WERI-Rb-1 (cell line): Measurements from ENCODE around the gene BCL2L14.

Experiments
- DNase-seq: peaks from one replicate; pipeline ENCODE4 v3.0.0-alpha.2; 2020
- H3K27ac ChIP-seq: fragments of 250-450 bp; sonication (Bioruptor Pico); 2 replicates; pipeline ENCODE4 v1.5.1; 2020; ENCODE audit warnings: mild to moderate bottlenecking, moderate library complexity
- H3K27me3 ChIP-seq: fragments of 250-450 bp; sonication (Bioruptor Pico); 2 replicates; pipeline ENCODE4 v1.5.1; 2021; ENCODE audit warnings: mild to moderate bottlenecking, low read depth, moderate library complexity; ENCODE audit not compliant: insufficient read depth, severe bottlenecking
- H3K36me3 ChIP-seq: fragments of 250-450 bp; sonication (Bioruptor Pico); 2 replicates; pipeline ENCODE4 v1.5.1; 2020; ENCODE audit warnings: mild to moderate bottlenecking, moderate library complexity
- H3K4me3 ChIP-seq: 2 replicates; pipeline ENCODE4 v1.5.1; 2011; ENCODE audit warnings: low read depth, mild to moderate bottlenecking, control low read depth, low read length
- H3K9me3 ChIP-seq: fragments of 250-450 bp; sonication (Bioruptor Pico); 2 replicates; pipeline ENCODE4 v1.5.1; 2021; ENCODE audit warnings: mild to moderate bottlenecking, moderate library complexity; ENCODE audit not compliant: severe bottlenecking
- TF ChIP-seq, protein P1 (sequence below): IDR thresholded peaks from 2 replicates; pipeline ENCODE4 v1.5.1; 2011; ENCODE audit warnings: low read depth, mild to moderate bottlenecking, control low read depth, inconsistent platforms, low read length

Gene BCL2L14

DNA sequence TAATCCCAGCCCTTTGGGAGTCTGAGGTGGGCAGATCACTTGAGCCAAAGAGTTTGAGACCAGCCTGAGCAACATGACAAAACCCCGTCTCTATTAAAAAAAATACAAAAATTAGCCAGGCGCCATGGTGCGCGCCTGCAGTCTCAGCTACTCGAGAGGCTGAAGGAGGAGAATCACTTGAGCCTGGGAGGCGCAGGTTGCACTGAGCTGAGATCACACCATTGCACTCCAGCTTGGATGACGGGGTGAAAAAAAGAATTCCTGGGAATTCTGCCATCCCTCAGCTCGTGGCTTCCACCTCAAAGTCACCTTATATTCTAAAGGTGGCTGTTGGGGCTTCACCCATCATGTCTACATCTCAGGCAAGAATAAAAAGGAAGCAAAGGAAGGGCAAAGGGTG is 12.9 kb downstream of the BCL2L14 start:
- TF ChIP-seq, protein P1, sequence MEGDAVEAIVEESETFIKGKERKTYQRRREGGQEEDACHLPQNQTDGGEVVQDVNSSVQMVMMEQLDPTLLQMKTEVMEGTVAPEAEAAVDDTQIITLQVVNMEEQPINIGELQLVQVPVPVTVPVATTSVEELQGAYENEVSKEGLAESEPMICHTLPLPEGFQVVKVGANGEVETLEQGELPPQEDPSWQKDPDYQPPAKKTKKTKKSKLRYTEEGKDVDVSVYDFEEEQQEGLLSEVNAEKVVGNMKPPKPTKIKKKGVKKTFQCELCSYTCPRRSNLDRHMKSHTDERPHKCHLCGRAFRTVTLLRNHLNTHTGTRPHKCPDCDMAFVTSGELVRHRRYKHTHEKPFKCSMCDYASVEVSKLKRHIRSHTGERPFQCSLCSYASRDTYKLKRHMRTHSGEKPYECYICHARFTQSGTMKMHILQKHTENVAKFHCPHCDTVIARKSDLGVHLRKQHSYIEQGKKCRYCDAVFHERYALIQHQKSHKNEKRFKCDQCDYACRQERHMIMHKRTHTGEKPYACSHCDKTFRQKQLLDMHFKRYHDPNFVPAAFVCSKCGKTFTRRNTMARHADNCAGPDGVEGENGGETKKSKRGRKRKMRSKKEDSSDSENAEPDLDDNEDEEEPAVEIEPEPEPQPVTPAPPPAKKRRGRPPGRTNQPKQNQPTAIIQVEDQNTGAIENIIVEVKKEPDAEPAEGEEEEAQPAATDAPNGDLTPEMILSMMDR = no peak
- no peaks in the 10 kb centered on the region for H3K36me3 ChIP-seq

DNA sequence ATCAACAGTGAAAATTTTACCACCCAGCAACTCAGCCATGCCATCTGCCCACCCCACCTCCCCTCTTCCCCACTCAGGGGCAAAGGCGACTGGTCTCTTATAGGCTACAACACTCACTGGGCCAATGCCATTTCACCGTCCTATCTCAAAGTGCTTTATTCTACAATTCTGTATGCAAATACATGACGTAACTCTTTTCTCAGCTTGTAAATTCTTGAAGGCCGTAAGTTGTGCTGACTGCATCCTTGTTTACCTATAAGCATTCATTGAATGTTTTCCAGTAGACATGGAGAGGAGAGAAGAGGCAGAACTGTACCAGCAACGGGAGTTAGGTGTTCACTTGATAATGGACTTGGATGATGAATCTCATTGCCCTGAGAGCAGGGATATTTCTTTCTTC is 15.6 kb downstream of the BCL2L14 start:
- Histone ChIP-seq H3K27ac (no peak overlapping the region), H3K27me3 (no peaks in the 10 kb centered on the region), H3K4me3 (no peak overlapping the region), H3K9me3 (no peaks in the 10 kb centered on the region), H3K36me3 (no peaks in the 10 kb centered on the region)
- TF ChIP-seq, protein P1 = no peak
- DNase-seq = no peak

More for the DNA sequence above, 12.9 kb downstream of the BCL2L14 start:
- H3K27me3 ChIP-seq = no peaks in the 10 kb centered on the region
- H3K9me3 ChIP-seq = no peaks in the 10 kb centered on the region
- H3K4me3 ChIP-seq = no peak overlapping the region
- no peak for DNase-seq
- H3K27ac ChIP-seq = no peak overlapping the region

DNA sequence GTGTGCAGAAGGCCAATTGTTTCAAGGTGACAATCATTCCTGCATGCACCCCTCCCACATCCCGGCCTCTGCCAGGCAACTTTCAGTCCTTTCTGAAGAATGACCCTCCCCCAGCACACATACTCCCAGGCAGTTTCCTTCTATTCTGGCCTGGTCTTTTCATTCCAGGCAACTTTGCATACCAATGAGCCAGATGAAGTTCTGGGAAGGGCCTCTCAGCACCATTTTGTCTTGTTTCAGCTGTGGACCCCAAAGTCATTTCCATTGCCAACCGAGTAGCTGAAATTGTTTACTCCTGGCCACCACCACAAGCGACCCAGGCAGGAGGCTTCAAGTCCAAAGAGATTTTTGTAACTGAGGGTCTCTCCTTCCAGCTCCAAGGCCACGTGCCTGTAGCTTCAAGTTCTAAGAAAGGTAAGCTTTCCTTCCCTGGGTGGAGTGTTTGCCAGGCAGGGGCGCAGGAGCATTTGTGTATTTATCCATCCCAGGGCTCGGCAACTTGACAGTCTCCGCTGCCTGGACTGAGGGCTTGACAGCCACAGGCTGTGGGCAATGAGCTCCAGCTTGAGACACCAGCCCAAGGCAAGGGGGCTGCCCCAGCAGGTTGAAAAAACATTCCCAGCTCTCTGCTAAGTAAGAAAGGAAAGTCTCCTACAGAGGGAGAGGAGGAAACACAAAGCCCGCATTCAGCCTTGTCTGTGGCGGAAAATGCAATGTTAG is 16.4 kb downstream of the BCL2L14 start:
- Histone ChIP-seq H3K4me3 (no peak overlapping the region), H3K27me3 (no peaks in the 10 kb centered on the region), H3K36me3 (no peaks in the 10 kb centered on the region), H3K9me3 (no peaks in the 10 kb centered on the region), H3K27ac (no peak overlapping the region)
- DNase-seq = no peak
- TF ChIP-seq, protein P1 = no peak

DNA sequence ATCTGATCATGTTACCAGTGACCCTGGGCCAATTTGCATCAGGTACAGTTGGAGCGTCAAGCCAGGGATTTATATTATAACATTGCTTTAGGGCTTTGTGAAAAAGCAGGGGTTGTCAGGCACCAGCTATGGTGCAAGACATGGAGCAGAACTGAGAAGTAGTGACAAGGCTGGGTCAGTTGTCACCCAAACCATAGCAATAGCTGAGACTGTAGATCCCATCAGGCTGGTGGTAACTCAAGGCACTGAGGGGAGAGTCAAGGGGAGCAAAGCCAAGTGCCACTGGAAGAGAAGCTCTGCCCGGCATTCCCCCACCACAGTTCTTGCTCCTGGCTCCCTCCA is 16.9 kb downstream of the BCL2L14 start:
- Histone ChIP-seq H3K27ac (no peak overlapping the region), H3K27me3 (no peaks in the 10 kb centered on the region), H3K9me3 (no peaks in the 10 kb centered on the region), H3K36me3 (no peaks in the 10 kb centered on the region), H3K4me3 (no peak overlapping the region)
- TF ChIP-seq, protein P1 = no peak
- DNase-seq = no peak

DNA sequence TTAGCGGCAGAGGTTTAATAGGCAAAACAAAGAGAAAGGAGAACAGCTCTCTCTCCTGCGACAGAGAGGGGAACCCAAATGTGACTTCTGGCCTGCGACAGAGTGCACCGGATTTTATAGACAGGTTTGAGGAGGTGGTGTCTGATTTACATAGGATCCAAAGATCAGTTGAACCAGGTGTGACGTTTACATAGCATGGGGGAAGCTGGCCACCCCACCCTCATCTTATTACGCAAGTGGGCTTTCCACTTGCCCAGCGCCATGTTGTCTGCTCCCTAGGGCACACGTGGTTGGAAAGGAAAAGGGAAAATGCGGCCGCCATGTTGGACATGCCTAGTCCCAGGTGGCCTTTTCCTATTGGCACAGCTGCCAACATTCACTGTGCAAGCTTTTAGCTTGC is 17.4 kb downstream of the BCL2L14 start:
- Histone ChIP-seq H3K27me3 (no peaks in the 10 kb centered on the region), H3K36me3 (no peaks in the 10 kb centered on the region), H3K4me3 (no peak overlapping the region), H3K9me3 (no peaks in the 10 kb centered on the region), H3K27ac (no peak overlapping the region)
- DNase-seq = no peak
- TF ChIP-seq, protein P1 = no peak

DNA sequence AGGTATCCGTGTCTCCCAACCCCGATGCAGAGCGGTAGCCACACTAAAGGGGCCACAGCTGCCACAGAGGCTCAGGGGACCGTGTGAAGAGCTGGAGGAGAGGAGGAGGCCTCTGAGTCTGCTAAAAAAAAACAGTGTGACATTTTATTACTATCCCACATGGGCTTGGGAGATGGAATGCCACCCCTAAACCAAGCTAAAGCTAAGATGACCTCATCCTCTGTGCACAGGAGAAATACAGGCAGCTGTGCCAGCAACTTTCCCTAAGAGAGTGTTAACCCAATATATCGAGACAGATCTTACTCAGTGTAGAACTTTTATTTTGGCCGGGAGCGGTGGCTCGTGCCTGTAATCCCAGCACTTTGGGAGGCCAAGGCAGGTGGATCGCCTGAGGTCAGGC is 18.0 kb downstream of the BCL2L14 start:
- H3K36me3 ChIP-seq = no peaks in the 10 kb centered on the region

More for the DNA sequence above, 18.0 kb downstream of the BCL2L14 start:
- TF ChIP-seq, protein P1 = no peak
- Histone ChIP-seq H3K9me3 (no peaks in the 10 kb centered on the region), H3K27ac (no peak overlapping the region), H3K4me3 (no peak overlapping the region), H3K27me3 (no peaks in the 10 kb centered on the region)
- no peak for DNase-seq
